Middle frontal gyrus (tissue), 1 donor: Measurements from ENCODE around the gene SUMO1.

Source experiments
- DNase-seq: peaks from one replicate; pipeline ENCODE4 v3.0.0-alpha.2; 2015; ENCODE audit warnings: low spot score; ENCODE audit errors: extremely low spot score

SUMO1 gene

DNA sequence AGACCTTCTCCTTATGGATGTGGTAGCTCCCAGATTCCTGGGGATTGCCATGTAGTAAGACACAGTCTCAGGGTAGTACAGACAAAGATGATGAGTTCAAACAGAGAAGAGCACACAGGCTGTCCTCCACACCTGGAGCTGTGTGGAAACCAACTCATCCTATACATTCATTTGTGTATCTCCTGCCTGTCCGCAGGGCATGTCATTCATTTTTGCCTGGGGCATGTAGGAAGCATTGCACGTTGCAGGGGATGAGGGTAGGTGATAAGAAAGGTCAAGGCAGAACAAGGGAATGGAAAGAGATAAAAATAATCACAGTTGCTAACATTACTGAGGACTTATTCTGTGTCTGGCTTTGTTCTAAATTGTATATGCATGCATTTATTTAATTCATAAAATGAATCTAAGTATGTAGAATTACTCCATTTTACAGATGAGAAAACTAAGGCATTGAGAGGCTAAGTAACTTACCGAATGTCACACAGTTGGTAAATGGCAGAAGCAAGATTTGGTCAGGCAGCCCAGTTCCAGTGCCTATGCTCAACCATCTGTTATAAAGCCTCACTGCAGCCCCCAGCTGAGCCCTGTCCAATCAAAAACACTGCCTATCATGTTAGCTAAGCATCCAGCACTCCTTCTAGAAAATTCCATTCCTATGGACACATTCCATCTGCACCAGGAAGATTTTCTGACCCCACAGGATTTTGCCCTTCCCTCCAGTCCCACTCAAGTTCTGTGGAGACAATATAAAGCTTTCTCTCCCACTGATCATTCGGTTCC, 81.0 kb downstream of the SUMO1 start:
- no peak for DNase-seq
